A673 (cell line): ENCODE measurements around the gene CACNA2D2.

Experiments used
- EZH2 ChIP-seq: fragments of 200-600 bp; sonication (generic); IDR thresholded peaks from 2 replicates; pipeline ENCODE4 v1.6.1; 2017; ENCODE audit warnings: borderline replicate concordance, low read depth, mild to moderate bottlenecking, mixed read lengths, antibody characterized with exemption, low read length; ENCODE audit not compliant: poor library complexity, severe bottlenecking
- TF ChIP-seq, protein P1 (sequence below): fragments of 300-800, 200-600 bp; sonication (generic); conservative IDR thresholded peaks from 2 replicates; pipeline ENCODE4 v1.5.1; 2017; ENCODE audit warnings: low read depth, mild to moderate bottlenecking, antibody characterized with exemption, low read length, moderate library complexity, mixed read lengths

- TF ChIP-seq, protein P1, sequence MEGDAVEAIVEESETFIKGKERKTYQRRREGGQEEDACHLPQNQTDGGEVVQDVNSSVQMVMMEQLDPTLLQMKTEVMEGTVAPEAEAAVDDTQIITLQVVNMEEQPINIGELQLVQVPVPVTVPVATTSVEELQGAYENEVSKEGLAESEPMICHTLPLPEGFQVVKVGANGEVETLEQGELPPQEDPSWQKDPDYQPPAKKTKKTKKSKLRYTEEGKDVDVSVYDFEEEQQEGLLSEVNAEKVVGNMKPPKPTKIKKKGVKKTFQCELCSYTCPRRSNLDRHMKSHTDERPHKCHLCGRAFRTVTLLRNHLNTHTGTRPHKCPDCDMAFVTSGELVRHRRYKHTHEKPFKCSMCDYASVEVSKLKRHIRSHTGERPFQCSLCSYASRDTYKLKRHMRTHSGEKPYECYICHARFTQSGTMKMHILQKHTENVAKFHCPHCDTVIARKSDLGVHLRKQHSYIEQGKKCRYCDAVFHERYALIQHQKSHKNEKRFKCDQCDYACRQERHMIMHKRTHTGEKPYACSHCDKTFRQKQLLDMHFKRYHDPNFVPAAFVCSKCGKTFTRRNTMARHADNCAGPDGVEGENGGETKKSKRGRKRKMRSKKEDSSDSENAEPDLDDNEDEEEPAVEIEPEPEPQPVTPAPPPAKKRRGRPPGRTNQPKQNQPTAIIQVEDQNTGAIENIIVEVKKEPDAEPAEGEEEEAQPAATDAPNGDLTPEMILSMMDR = no peak
- no peak for TF ChIP-seq EZH2
Measured at GRCh38 chr3:50454481-50455070, 48.9 kb downstream of the CACNA2D2 start.
